ENCODE results near the gene PDPK1.

PDPK1 gene

GRCh38 chr16:2537451-2538379 lies at the start of gene PDPK1:
PDPK1 (plus strand) TSS chr16:2538021; CDS start chr16:2538113, 92 bp downstream.
- DNase-seq (ENCODE audit: low spot score), result peak; percentile 95

- no peak for DNase-seq (ENCODE audit: low spot score)
Measured at GRCh38 chr16:2489581-2489980, 48.2 kb upstream of the PDPK1 start.

DNA sequence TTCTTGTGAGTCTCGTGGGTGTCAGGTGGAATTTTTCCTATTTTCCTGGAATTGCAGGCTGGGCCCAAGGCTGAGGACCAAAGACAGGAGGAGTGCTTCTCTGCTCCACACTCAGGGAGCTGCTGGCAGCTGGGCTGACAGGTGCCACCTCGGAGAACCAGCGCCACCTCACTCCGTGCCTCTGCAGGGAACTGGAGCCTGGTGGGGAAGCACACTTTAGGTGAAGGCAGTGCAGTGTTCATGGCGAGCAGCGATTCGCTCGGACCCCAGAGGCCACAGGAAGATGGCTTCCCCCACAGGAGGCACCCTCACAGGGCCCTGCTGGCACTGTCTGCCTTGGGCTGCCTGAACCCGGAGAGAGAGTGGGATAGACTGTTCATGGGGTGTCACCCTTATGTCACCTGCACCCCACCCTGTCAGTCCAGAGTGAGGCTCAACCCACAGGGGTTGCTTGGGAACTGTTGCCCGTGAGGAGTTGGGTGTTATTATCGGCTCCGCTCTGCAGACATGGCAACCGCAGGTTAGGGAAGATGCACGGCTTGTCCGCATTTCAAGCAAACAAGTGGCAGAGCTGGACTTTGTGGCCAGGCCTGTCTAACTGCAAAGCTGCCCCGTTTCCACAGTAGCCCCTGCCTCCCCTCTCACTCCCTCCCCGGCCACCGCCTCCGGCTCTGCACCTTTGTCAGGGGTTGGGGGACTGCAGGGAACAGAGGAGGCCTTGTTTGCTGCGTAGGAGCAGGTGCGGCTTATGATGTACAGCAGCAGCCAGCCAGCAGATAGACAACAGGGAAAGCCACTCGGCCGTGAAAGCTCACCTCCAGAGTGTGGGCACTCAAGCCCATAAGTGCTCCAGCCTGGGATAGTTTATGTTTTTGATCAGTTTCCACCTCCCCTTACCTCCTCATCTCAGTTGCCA lies 47.4 kb upstream of the PDPK1 start:
- DNase-seq (ENCODE audit: low spot score), result no peak

DNA sequence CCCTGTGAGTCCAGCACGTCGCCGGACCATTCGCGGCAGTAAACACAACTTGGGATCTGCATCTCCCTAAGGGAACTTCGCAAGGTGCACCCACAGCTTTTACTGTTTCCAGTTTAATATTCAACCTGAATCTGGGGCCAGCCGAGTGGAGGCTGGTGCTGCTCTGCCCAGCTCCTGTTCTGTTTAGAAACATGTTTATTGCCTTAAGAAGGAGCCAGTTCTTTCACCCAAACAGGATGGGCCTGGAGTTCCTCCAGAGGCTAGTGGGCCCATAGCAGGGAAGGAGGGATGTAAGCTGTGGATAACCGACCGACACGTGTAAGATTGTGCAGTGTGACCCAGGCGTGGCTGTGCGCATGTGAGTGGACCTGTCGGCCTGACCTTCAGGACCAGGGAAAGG lies 45.5 kb upstream of the PDPK1 start:
- DNase-seq (ENCODE audit: low spot score), result no peak

DNA sequence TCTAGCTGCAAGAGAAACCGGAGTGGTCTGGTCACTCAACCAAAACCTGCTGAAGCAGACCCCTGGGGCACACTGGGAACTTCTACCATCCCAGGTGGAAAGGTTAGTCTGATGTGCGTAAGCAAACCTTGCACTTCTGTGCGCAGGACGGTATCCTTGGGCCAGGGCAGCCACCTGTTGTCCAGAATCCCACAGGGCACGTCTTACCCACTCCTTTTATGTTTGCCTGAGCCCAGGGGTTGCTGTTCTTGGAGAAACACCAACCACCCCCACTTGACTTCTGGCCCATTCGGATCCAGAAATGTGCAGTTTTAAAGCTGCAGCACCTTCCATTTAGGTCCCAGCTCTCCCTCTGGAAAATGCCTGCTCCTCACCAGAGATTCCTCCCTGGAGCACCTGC lies 44.2 kb upstream of the PDPK1 start:
- DNase-seq (ENCODE audit: low spot score), result no peak

GRCh38 chr16:2494616-2495015 lies 43.2 kb upstream of the PDPK1 start:
- DNase-seq (ENCODE audit: low spot score), result no peak

DNA sequence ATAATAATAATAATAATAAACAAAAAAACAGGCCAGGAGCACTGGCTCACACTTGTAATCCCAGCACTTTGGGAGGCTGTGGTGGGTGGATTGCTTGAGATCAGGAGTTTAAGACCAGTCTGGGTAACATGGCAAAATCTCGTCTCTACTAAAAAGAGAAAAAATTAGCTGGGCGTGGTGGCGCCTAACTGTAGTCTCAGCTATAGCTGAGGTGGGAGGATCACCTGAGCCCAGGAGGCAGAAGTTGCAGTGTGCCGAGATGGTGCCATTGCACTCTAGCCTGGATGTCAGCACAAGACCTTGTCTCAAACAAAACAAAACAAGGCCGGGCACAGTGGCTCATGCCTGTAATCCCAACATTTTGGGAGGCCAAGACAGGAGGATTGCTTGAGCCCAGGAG lies 42.8 kb upstream of the PDPK1 start:
- no peak for DNase-seq (ENCODE audit: low spot score)

- DNase-seq (ENCODE audit: low spot score), result no peak
Measured at GRCh38 chr16:2496223-2497115, 41.4 kb upstream of the PDPK1 start.

DNA sequence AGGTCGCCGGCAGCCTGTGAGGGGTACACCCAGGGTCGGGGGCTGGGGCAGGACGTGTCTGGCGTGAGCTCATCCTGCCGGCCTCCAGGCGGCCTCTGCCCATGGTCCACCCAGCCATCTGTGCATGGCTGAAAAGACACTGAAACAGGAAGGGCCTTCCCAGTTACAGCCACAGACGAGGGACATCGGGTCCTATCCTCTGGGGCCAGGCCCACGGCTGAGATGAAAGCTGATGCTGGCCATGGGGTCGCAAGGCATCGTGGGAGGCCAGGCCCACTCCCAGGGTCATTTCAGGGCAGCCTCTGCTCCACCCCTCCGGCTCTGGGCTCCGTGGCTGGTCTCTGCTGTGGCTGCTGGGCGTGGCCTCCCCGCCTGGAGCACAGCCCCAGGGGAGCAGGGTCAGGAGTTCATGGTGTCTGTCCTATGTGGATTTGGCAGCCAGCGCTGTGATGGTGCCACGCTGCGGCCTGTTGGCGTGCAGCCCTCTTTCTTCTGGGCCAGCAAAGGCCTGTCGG lies 40.6 kb upstream of the PDPK1 start:
- no peak for DNase-seq (ENCODE audit: low spot score)

DNA sequence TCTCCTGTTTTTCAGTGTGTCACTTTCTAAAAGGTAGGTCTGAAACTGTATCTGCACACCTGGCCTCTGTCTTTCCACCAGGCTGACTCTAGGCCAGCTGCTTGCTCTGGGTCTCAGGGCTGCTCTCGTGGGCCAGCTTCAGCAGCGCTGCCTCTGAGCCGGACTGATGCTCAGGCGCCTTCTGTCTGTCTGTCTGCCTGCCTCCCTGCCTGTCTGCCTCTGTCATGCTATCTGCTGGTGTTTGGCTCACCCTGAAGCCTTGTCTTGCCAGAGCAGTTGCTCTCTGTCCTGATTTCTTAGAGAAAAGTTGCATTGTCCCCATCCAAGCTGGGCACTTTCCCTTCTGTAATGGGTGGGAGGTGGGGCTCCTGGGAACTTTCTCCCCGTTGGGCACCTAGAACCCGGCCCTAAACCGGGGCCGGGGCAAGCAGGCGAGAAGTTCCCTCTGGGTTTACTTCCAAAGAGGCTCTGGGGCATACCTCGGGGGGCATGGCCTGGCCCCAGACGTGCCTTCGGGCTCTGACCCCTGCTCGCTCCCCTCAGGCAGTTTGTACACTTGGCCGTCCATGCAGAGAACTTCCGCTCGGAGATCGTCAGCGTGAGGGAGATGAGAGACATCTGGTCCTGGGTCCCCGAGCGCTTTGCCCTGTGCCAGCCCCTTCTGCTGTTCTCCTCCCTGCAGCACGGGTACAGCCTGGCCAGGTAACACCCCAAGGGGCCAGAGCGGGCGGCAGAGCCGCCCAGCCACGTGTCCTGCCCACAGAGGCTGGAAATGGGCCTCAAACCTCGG lies 39.9 kb upstream of the PDPK1 start:
- no peak for DNase-seq (ENCODE audit: low spot score)

GRCh38 chr16:2498531-2499253 lies 39.1 kb upstream of the PDPK1 start:
- no peak for DNase-seq (ENCODE audit: low spot score)

GRCh38 chr16:2499454-2499853 lies 38.4 kb upstream of the PDPK1 start:
- no peak for DNase-seq (ENCODE audit: low spot score)

GRCh38 chr16:2499890-2500429 lies 37.9 kb upstream of the PDPK1 start:
- DNase-seq (ENCODE audit: low spot score), result no peak

GRCh38 chr16:2500430-2500917 lies 37.3 kb upstream of the PDPK1 start:
- no peak for DNase-seq (ENCODE audit: low spot score)

GRCh38 chr16:2500918-2501750 lies 36.7 kb upstream of the PDPK1 start:
- peak; percentile 95 for DNase-seq (ENCODE audit: low spot score)

DNA sequence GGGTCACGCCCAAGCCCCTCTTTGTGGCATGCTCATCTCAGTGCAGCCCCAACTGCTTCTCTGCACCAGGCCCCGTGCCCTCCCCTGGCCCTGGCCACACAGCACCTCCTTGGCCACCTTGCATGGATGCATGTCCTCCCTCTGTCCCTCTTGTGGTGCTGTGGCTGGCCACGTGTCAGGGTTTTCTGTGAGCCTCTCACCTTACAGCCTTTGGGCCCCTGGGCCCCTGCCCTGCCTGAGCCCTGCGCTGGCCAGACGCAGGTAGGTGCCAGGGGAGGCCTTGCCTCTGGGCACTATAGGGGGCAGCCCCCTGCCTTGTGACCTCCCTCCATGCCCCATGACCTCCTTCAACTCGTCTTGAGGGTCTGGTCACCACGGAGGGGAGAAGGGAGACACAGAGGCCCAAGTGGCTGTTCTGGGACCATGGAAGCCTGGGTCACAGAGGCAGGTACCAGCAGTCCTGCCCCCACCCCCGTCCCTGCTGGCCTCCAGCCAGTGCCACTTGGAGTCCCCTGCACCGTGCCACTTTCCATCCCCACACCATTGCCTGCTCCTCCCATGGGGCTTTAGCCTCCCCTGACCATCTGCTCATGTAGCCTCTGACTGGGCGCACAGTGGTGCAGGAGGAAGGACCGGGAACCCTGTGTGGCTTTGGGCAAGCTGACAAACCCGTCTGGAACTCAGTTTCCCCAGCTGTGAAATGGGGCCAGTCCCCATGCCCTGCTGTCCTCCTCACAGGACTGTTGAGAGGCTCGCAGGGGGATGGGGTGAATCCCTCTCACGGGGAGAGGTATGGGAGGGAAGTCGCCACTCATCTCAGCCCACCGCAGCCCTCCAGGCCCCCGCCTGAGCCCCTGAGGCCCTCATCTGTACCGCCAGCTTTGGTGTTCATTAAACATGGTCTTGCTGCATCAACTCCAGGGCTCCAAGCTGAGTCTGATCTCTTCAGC lies 35.6 kb upstream of the PDPK1 start:
- DNase-seq (ENCODE audit: low spot score), result no peak

- DNase-seq (ENCODE audit: low spot score), result no peak
Measured at GRCh38 chr16:2505695-2506094, 32.1 kb upstream of the PDPK1 start.

Data from ecto neural progenitor cell (in vitro differentiated cells).